A549 (cell line): ENCODE measurements around the gene PDX1. TPM values are rescaled to one million over a fixed set of nuclear protein-coding genes. Genes with fewer than 3 reads are reported as not detected.

Experiments
- ATAC-seq, 2 experiments: fragments of 200-7000 bp in 1 of 2; fragments of >200 bp in 1 of 2; cut with Nextera tagmentation in 1 of 2; cut with Tn5 transposase in 1 of 2; 3 replicates each; pipeline versions ENCODE4 v1.8.0 to v1.9.1; 2018 to 2020; ENCODE audit warnings: mild to moderate bottlenecking in 1 of 2, moderate library complexity in 1 of 2
- CTCF ChIA-PET: fragments of 300-600 bp; sonication (Branson Sonifier 250); formaldehyde crosslinking; extraction: SDS; loops from one replicate; lab custom pipeline; 2021; ENCODE audit warnings: antibody characterized with exemption, inconsistent platforms; lab: Yijun Ruan, JAX
- POLR2A ChIA-PET: fragments of 350-600 bp; formaldehyde crosslinking; extraction: SDS; loops from one replicate; lab custom pipeline; 2021; ENCODE audit warnings: antibody characterized with exemption, inconsistent platforms; lab: Yijun Ruan, JAX
- DNase-seq, 2 experiments: peaks; one replicate each; pipeline versions ENCODE4 v3.0.0 to v3.0.0-alpha.2; 2011 to 2016; ENCODE audit warnings: low read depth in 1 of 2, low spot score in 1 of 2
- FAIRE-seq: peaks from 2 replicates; lab custom pipeline; 2011; peaks lifted over from hg19 to GRCh38; lab: Jason Lieb, UNC
- H3K27ac ChIP-seq, 2 experiments: fragments of >200 bp; sonication (Bioruptor Twin); formaldehyde crosslinking; 3 replicates each; pipeline ENCODE4 v1.5.1; 2016 to 2017
- H3K4me1 ChIP-seq: fragments of >200 bp; sonication (Bioruptor Twin); formaldehyde crosslinking; 3 replicates; pipeline ENCODE4 v1.6.1; 2016
- H3K4me2 ChIP-seq: fragments of >200 bp; sonication (Bioruptor Twin); formaldehyde crosslinking; 3 replicates; pipeline ENCODE4 v1.6.1; 2016
- H3K4me3 ChIP-seq: fragments of >200 bp; sonication (Bioruptor Twin); formaldehyde crosslinking; 3 replicates; pipeline ENCODE4 v1.5.1; 2016
- H3K9me3 ChIP-seq: fragments of >200 bp; sonication (Bioruptor Twin); formaldehyde crosslinking; 3 replicates; pipeline ENCODE4 v1.6.1; 2016
- ATOH8 ChIP-seq: fragments of 250-450 bp; sonication (Bioruptor Pico); IDR thresholded peaks from 2 replicates; pipeline ENCODE4 v1.5.0; 2020; ENCODE audit warnings: low read depth, mild to moderate bottlenecking, moderate library complexity
- BHLHE40 ChIP-seq: IDR thresholded peaks from 2 replicates; pipeline ENCODE4 v1.6.1; 2012; ENCODE audit warnings: low read depth, low read length, inconsistent platforms
- CHD2 ChIP-seq: fragments of 150-350 bp; IDR thresholded peaks from 2 replicates; pipeline ENCODE4 v1.6.1; 2014; ENCODE audit warnings: low read length; ENCODE audit not compliant: partially characterized antibody
- EHF ChIP-seq: fragments of 250-450 bp; sonication (Bioruptor Pico); IDR thresholded peaks from 2 replicates; pipeline ENCODE4 v1.5.0; 2020; ENCODE audit warnings: mild to moderate bottlenecking
- ESRRA ChIP-seq: fragments of 150-350 bp; IDR thresholded peaks from 2 replicates; pipeline ENCODE4 v1.6.1; 2014; ENCODE audit warnings: mild to moderate bottlenecking, low read length, borderline replicate concordance
- FOSB ChIP-seq: fragments of 250-450 bp; sonication (Bioruptor Pico); IDR thresholded peaks from 2 replicates; pipeline ENCODE4 v1.5.0; 2020; ENCODE audit warnings: mild to moderate bottlenecking, moderate library complexity
- FOXS1 ChIP-seq: fragments of 250-450 bp; sonication (Bioruptor Pico); IDR thresholded peaks from 2 replicates; pipeline ENCODE4 v1.5.0; 2020; ENCODE audit warnings: mild to moderate bottlenecking, moderate library complexity
- GATA3 ChIP-seq: IDR thresholded peaks from 2 replicates; pipeline ENCODE4 v1.6.1; 2012; ENCODE audit warnings: borderline replicate concordance
- HEYL ChIP-seq: fragments of 250-450 bp; sonication (Bioruptor Pico); IDR thresholded peaks from 2 replicates; pipeline ENCODE4 v1.8.0; 2021; ENCODE audit warnings: mild to moderate bottlenecking, moderate library complexity
- HOXB5 ChIP-seq: fragments of 250-450 bp; sonication (Bioruptor Pico); IDR thresholded peaks from 2 replicates; pipeline ENCODE4 v1.5.0; 2020; ENCODE audit warnings: mild to moderate bottlenecking, moderate library complexity
- JUNB ChIP-seq: fragments of >200 bp; sonication (Bioruptor Twin); formaldehyde crosslinking; IDR thresholded peaks from 2 replicates; pipeline ENCODE4 v1.6.1; 2016
- KDM1A ChIP-seq: fragments of 200-600 bp; sonication (generic); IDR thresholded peaks from 2 replicates; pipeline ENCODE4 v1.6.1; 2016; ENCODE audit warnings: low read depth, mild to moderate bottlenecking
- KDM5A ChIP-seq: fragments of 200-600 bp; sonication (generic); IDR thresholded peaks from 2 replicates; pipeline ENCODE4 v1.6.1; 2016; ENCODE audit warnings: antibody characterized with exemption, mild to moderate bottlenecking
- NFE2L2 ChIP-seq: fragments of 150-350 bp; conservative IDR thresholded peaks from 2 replicates; pipeline ENCODE4 v1.6.1; 2014; ENCODE audit warnings: low read length
- NR3C1 ChIP-seq: fragments of >200 bp; sonication (Bioruptor Twin); formaldehyde crosslinking; IDR thresholded peaks from 3 replicates; pipeline ENCODE4 v1.6.1; 2017
- PHF8 ChIP-seq: fragments of 200-600 bp; sonication (generic); IDR thresholded peaks from 2 replicates; pipeline ENCODE4 v1.6.1; 2016; ENCODE audit warnings: low read depth, mild to moderate bottlenecking, antibody characterized with exemption, moderate library complexity, borderline replicate concordance
- POLR2A ChIP-seq: IDR thresholded peaks from 2 replicates; pipeline ENCODE4 v1.6.1; 2012; ENCODE audit warnings: mild to moderate bottlenecking, low read length
- RNF2 ChIP-seq: fragments of 200-600 bp; sonication (generic); IDR thresholded peaks from 2 replicates; pipeline ENCODE4 v1.6.1; 2016; ENCODE audit warnings: low read depth, mild to moderate bottlenecking, antibody characterized with exemption, moderate library complexity, borderline replicate concordance
- TFCP2L1 ChIP-seq: fragments of 250-450 bp; sonication (Bioruptor Pico); IDR thresholded peaks from 2 replicates; pipeline ENCODE4 v1.5.0; 2021; ENCODE audit warnings: mild to moderate bottlenecking
- TP53 ChIP-seq: fragments of 250-450 bp; sonication (Bioruptor Pico); IDR thresholded peaks from 2 replicates; pipeline ENCODE4 v1.5.0; 2021; ENCODE audit warnings: mild to moderate bottlenecking, moderate library complexity
- USF2 ChIP-seq: fragments of 450-650 bp; IDR thresholded peaks from 2 replicates; pipeline ENCODE4 v1.6.1; 2014; ENCODE audit warnings: antibody characterized with exemption
- WGBS: methylation state at CpG from one replicate; pipeline ENCODE4 v1.1.6; 2017; ENCODE audit errors: missing lambda C conversion rate; 5-methylcytosine and 5-hydroxymethylcytosine counted together
- polyA plus RNA-seq, 4 experiments: library from polyadenylated mRNA; depleted of rRNA in 3 of 4; stranded (reverse); fragments of >200 nt; fragmentation: RNase III in 1 of 4; extraction: RNeasy Plus Mini Kit Qiagen cat#74134 plus additional on column Dnase treatment in 1 of 4; gene quantifications; 2 replicates in 3 of 4; 3 replicates in 1 of 4; pipeline ENCODE4 v1.2.3, GENCODE V29; 2011 to 2017
- TF ChIP-seq, protein P1 (sequence below): IDR thresholded peaks from 2 replicates; pipeline ENCODE4 v1.6.1; 2012; ENCODE audit warnings: low read depth, borderline replicate concordance
- TF ChIP-seq, protein P2 (sequence below): IDR thresholded peaks from 2 replicates; pipeline ENCODE4 v1.6.1; 2012

Gene PDX1
- polyA plus RNA-seq, 2 of the 4 experiments (the other 2 are of a cell fraction): 0.04 to 0.06 TPM

GRCh38 chr13:27955014-27955591 is 35.3 kb downstream of the PDX1 start:
- POLR2A ChIA-PET: interaction anchor here (0.7 to 2.0 kb wide), 6 partner anchors 13 to 972 kb away, joined by 3 to 19 read pairs (median 3); partner anchors contain the start of gene CDX2
- H3K4me3 ChIP-seq: peak overlapping the region; percentile 60
- DNase-seq (no peak), FAIRE-seq (no peak), ATAC-seq (no peak)
- CTCF ChIA-PET: interaction anchor here (0.8 to 6.9 kb wide), 16 partner anchors 9 to 607 kb away, joined by 3 to 132 read pairs (median 10); partner anchors contain the start of gene CDX2
- WGBS: 89% methylated on average over 11 of the region's 11 CpGs
- H3K9me3 ChIP-seq: no peaks in the 10 kb centered on the region
- no peak for TF ChIP-seq GATA3
- no peak for TF ChIP-seq PHF8
- TF ChIP-seq EHF (CRISPR knock-in tag): no peak
- TF ChIP-seq, protein P1, sequence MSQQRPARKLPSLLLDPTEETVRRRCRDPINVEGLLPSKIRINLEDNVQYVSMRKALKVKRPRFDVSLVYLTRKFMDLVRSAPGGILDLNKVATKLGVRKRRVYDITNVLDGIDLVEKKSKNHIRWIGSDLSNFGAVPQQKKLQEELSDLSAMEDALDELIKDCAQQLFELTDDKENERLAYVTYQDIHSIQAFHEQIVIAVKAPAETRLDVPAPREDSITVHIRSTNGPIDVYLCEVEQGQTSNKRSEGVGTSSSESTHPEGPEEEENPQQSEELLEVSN: no peak
- TF ChIP-seq HEYL (CRISPR knock-in tag): no peak
- no peak for TF ChIP-seq JUNB
- no peak for TF ChIP-seq NR3C1
- TF ChIP-seq TFCP2L1: no peak
- TF ChIP-seq CHD2: no peak
- peaks cover 7% of the 10 kb centered on the region; the same call in 1 of the 3 replicates for H3K4me1 ChIP-seq
- H3K27ac ChIP-seq: peak overlapping the region; percentile 92 to 99; a peak in 5 of 6 replicates
- peak overlapping the region; percentile 81 for H3K4me2 ChIP-seq

GRCh38 chr13:27956576-27957300 is 36.9 kb downstream of the PDX1 start:
- TF ChIP-seq FOSB (no peak), HOXB5 (CRISPR knock-in tag) (no peak), KDM1A (no peak), EHF (CRISPR knock-in tag) (no peak), KDM5A (no peak), NFE2L2 (no peak), HEYL (CRISPR knock-in tag) (no peak), ESRRA (no peak), BHLHE40 (no peak), TP53 (no peak), USF2 (no peak), ATOH8 (no peak), POLR2A (no peak), FOXS1 (CRISPR knock-in tag) (no peak), RNF2 (no peak)
- TF ChIP-seq, protein P2, sequence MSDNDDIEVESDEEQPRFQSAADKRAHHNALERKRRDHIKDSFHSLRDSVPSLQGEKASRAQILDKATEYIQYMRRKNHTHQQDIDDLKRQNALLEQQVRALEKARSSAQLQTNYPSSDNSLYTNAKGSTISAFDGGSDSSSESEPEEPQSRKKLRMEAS: no peak
- TF ChIP-seq, all 56 proteins: peak for 0
- no peak overlapping the region for H3K4me2 ChIP-seq
- ATAC-seq: no peak
- H3K4me3 ChIP-seq: no peak overlapping the region
- POLR2A ChIA-PET: no interaction called here
- no peak for FAIRE-seq
- no peak for DNase-seq
- CTCF ChIA-PET: interaction anchor here (0.7 to 6.9 kb wide), 4 partner anchors 30 to 581 kb away, joined by 3 to 132 read pairs (median 4); no protein-coding TSS in a partner anchor
- no peaks in the 10 kb centered on the region for H3K9me3 ChIP-seq
- H3K4me1 ChIP-seq: peaks cover 16% of the 10 kb centered on the region
- H3K27ac ChIP-seq: no peak overlapping the region
- WGBS: 56% methylated on average over 5 of the region's 5 CpGs
